ENCODE measurements around the gene ADAM21.
"Not testable (repeated sequence)": the region's sequence is repeated elsewhere in the genome, so short reads cannot be mapped to it uniquely, and the experiment has no call there.

The ADAM21 gene

DNA sequence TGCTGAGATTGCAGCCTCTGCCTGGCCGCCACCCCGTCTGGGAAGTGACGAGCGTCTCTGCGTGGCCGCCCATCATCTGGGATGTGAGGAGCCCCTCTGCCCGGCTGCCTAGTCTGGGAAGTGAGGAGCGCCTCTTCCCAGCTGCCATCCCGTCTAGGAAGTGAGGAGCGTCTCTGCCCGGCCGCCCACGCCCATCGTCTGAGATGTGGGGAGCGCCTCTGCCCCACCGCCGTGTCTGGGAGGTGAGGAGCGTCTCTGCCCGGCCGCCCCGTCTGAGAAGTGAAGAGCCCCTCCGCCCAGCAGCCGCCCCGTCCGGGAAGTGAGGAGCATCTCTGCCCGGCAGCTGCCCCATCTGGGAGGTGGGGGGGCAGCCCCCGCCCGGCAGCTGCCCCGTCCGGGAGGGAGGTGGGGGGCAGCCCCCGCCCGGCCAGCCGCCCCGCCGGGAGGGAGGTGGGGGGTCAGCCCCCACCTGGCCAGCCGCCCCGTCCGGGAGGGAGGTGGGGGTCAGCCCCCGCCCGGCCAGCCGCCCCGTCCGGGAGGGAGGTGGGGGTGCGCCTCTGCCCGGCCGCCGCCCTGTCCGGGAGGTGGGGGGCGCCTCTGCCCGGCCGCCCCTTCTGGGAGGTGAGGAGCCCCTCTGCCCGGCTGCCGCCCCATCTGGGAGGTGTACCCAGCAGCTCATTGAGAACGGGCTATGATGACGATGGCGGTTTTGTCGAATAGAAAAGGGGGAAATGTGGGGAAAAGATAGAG is 25.6 kb downstream of the ADAM21 start:
- not testable (repeated sequence) for DNase-seq

DNA sequence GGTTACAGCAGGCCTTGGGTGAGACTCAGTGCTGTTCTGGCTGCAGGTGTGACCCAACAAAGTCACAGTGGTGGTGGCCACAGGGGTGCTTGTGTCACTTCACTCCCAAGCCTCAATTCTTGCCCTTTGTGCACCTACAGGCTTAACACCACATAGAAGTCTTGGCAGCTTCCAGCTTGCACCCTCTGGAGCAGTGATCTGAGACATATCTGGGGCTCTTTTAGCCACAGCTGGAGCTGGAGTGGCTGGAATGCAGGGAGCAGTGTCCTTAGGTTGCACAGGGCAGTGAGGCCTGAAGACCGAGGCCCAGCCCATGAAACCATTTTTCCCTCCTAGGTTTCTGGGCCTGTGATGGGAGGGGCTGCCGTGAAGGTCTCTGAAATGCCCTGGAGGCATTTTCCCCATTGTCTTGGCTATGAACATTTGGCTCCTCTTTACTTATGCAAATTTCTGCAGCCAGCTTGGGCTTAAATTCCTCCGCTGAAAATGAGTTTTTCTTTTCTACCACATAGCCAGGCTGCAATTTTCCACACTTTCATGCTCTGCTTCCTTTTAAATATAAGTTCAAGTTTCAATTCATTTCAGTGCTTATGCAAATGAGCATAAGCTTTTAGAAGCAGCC is 37.7 kb downstream of the ADAM21 start:
- DNase-seq: no peak

DNA sequence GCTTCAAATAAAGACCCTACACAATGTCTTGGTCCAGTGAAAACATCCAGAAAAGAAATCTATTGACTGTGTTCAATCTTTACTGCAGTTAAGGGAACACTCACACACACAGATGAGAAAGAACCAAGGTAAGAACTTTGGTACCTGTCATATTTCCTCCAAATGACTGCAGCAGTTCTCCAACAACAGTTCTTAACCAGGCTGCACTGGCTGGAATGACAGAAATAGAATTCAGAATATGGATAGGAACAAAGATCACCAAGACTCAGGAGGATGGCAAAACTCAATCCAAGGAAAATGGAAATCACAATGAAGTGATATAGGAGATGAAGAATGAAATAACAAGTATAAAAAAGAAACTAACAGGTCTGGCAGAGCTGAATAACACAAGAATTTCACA is 46.2 kb downstream of the ADAM21 start:
- DNase-seq: no peak

Data from CD4-positive, alpha-beta T cell treated with Interleukin-15 for 1 hour (primary cell).